ENCODE results near the gene YTHDF1.

The YTHDF1 gene

DNA sequence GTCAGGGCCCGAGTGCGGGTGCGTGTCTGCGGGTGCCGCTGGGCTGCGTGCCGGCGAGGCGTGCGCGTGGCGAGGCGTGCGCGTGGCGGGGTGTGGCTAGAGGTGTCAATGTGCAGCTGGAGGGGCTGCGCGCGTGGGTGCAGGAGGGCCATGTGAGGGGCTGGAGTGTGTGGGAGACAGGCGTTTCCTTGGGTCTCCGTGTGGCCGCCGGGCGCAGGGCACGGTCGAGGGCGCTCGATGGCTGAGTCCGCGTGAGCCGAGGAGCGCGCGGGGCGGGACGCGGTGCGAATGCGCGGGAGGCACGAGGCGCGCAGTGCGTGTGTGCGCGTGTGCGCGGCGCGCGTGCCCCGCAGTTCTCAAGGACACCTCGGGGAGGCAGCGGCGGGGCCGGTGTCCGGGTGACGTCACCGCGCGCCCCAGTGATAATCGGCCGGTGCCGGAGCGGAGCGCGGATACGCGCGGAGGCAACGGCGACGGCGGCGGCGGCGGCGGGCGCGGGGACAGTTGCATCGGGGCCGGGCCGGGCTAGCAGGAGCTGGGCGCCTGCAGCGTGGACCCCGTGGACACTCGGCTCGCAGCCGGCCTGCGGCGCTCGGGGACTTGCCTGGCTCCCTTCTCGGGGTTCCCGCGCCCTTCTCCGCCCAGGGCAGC is 38.7 kb downstream of the YTHDF1 start:
- no peak for DNase-seq (ENCODE audit: low read depth)
- TF ChIP-seq, protein P1, sequence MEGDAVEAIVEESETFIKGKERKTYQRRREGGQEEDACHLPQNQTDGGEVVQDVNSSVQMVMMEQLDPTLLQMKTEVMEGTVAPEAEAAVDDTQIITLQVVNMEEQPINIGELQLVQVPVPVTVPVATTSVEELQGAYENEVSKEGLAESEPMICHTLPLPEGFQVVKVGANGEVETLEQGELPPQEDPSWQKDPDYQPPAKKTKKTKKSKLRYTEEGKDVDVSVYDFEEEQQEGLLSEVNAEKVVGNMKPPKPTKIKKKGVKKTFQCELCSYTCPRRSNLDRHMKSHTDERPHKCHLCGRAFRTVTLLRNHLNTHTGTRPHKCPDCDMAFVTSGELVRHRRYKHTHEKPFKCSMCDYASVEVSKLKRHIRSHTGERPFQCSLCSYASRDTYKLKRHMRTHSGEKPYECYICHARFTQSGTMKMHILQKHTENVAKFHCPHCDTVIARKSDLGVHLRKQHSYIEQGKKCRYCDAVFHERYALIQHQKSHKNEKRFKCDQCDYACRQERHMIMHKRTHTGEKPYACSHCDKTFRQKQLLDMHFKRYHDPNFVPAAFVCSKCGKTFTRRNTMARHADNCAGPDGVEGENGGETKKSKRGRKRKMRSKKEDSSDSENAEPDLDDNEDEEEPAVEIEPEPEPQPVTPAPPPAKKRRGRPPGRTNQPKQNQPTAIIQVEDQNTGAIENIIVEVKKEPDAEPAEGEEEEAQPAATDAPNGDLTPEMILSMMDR (conservative IDR thresholded peaks at IDR 0.05; ENCODE audit: low read depth, low read length): no peak
- no peak overlapping the region for H3K4me3 ChIP-seq (ENCODE audit: low read length)

DNA sequence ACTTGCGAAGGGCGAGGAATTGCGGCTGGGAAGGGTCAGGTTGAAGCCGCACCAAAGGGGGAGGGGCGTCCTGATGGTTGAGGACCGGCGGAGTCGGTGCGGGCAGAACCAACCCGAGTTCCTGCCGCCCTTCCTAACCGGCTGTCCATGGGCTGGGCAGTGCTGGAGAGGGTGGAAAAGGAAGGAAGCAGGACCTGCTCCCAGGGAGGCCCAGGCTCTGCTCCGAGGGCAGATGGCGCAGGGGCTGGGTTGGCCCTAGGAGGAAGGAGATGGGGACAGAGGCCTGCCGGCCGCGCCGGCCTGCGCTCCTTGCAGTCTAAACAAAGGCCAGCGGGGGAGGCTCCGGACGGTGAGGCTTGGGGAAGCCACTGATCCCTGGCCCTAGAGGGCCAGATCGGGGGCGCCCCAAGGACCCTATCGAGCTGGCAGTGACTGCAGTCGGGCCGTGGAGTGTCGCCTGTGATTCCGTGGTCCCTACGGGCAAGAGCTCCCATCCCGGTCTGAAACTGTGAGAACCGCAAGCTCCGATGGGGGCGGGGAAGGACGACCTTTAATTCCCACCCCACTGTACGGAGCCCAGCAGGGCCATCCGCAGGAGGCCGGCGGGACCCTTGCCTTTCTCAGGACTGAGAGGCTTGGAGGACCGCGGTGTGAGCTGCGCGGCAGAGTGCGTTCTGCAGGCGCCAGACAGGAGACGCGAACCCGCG is 39.4 kb downstream of the YTHDF1 start:
- no peak overlapping the region for H3K4me3 ChIP-seq (ENCODE audit: low read length)
- TF ChIP-seq, protein P1 (conservative IDR thresholded peaks at IDR 0.05; ENCODE audit: low read depth, low read length): no peak

DNA sequence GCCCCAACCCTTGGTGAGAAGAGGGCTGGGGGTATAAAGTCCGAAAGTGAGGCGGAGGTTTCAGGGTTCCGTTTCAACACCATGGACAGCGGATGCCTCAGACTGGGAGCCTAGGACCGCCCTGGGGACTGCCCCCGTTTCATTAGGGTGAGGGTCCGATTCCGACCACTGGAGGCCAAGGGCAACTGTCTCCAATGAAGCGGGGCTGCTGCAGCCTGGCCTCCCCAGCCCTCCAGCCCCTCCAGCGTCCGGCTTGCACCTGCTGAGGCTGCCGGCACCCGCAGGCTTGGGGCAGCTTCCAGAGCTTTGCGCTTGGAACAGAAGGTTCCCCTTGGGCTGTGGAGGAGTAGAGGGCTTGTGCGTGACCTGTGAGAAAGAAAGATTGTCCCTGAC is 39.9 kb downstream of the YTHDF1 start:
- no peak overlapping the region for H3K4me3 ChIP-seq (ENCODE audit: low read length)
- no peak for DNase-seq (ENCODE audit: low read depth)
- TF ChIP-seq, protein P1 (conservative IDR thresholded peaks at IDR 0.05; ENCODE audit: low read depth, low read length): no peak

More for the DNA sequence above, 39.4 kb downstream of the YTHDF1 start:
- no peak for DNase-seq (ENCODE audit: low read depth)

DNA sequence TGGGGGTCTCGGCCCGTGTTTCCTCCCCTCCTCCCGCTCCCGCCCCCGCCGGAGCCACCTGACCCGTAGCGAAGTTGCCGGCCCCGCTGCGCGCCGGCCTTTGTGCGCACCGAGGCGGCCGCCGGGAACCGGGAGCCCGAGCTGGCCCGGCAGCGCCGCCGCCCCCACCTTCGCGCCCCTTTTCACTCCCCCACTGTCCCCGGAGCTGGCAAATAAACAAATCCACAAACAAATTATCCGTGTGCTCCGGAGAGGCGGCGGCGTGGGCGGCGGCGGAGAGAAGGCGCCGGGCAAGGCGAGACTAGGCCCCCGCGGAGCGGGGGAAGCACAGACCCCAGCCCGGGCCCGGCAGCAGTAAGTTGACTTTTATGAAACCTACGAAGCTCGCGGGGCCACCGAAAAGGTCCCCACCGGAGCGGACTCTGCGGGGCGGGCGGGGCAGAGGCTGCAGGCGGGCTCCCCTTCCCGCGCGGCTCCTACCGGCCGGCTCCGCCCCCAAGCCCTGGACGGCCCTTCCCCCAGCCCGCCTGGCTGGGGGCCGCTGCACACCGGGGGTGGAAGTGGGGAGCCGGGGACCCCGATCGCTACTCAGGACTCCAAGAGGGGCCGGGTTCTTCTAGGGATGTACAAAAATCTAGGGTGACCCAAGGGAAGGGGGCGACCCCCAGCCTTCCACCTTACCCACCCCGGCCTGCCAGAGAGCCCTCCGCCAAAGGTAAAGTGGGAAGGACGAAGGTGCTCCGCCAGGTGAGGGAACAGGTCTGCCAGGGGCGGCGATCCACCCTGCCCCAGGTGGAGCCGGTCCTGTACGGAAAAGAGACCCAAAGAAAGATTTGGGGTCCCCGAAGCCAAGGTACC is 40.7 kb downstream of the YTHDF1 start:
- H3K4me3 ChIP-seq (ENCODE audit: low read length): no peak overlapping the region
- TF ChIP-seq, protein P1 (conservative IDR thresholded peaks at IDR 0.05; ENCODE audit: low read depth, low read length): no peak
- DNase-seq (ENCODE audit: low read depth): no peak

DNA sequence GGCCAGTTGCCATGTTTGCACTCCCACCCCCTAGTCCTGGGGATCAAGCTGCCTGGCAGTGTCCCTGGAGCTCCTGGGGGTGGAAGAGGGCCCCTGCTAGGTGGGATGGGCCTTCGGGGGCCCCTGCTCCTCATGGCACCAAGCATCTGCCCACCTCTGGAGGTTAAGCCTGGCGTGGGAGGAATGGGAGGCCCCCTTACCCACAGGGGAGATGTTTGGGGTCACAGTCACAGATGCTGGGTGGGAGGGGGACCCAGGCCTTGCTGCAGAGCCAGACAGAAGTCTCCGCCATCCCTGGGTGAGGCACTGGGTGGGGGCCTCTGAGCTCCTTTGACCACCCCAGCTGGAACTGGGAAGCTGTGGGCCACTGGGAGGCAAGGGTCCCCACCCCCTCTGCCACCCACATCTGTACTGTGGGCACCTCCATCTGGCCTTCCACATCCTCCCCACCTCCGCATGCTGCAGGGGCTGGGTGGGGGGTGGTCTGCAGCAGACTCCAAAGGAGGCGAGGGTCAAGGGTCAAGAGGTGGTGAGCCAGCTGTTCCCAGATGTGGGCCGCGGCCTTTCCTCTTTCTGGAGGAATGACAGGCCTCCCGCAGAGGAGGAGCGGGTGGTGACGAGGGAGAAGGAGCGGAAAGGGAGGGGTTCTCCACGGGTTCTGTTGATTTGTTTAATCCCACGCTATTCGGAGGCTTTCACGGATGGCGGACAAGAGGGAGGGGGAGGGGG is 41.5 kb downstream of the YTHDF1 start:
- DNase-seq (ENCODE audit: low read depth): no peak
- H3K4me3 ChIP-seq (ENCODE audit: low read length): no peak overlapping the region
- TF ChIP-seq, protein P1 (conservative IDR thresholded peaks at IDR 0.05; ENCODE audit: low read depth, low read length): no peak

DNA sequence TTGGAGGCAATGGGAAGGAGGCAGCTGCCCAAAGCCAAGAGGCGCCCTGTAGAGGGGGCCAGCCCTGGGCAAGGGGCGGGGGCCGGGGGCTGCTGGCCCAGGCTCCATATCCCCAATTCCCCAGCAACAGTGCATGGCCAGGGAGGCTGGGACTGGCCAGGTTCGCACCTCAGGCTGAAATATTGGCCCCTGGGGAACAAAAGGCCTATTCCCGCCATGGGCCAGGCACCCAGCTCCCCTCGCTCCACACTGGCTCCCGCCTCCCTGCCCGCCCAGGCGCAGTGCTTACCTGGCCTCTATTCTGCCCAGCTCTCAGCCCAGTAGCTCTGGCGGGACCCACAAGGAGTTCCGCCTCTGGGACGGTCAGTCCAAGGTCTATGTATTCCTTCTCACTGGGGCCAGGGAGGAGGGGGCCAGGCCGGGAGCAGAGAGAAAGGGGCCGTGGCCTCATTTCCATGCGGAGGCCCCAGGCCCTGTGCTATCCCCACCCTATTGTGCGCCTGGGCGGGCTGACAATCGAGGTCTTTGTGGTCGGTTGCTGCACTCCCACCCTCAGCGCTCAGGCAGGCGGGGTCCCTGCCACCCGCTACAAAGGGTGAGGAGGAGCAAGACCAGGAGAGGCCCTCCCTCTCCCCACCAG is 42.3 kb downstream of the YTHDF1 start:
- TF ChIP-seq, protein P1 (conservative IDR thresholded peaks at IDR 0.05; ENCODE audit: low read depth, low read length): no peak
- DNase-seq (ENCODE audit: low read depth): no peak
- no peak overlapping the region for H3K4me3 ChIP-seq (ENCODE audit: low read length)
